Measurements from ENCODE around the gene GRM2. TPM values are rescaled to one million over a fixed set of nuclear protein-coding genes. Genes with fewer than 3 reads are reported as not detected.

GRM2 gene
- total RNA-seq = under 0.01 TPM in 2 replicates

DNA sequence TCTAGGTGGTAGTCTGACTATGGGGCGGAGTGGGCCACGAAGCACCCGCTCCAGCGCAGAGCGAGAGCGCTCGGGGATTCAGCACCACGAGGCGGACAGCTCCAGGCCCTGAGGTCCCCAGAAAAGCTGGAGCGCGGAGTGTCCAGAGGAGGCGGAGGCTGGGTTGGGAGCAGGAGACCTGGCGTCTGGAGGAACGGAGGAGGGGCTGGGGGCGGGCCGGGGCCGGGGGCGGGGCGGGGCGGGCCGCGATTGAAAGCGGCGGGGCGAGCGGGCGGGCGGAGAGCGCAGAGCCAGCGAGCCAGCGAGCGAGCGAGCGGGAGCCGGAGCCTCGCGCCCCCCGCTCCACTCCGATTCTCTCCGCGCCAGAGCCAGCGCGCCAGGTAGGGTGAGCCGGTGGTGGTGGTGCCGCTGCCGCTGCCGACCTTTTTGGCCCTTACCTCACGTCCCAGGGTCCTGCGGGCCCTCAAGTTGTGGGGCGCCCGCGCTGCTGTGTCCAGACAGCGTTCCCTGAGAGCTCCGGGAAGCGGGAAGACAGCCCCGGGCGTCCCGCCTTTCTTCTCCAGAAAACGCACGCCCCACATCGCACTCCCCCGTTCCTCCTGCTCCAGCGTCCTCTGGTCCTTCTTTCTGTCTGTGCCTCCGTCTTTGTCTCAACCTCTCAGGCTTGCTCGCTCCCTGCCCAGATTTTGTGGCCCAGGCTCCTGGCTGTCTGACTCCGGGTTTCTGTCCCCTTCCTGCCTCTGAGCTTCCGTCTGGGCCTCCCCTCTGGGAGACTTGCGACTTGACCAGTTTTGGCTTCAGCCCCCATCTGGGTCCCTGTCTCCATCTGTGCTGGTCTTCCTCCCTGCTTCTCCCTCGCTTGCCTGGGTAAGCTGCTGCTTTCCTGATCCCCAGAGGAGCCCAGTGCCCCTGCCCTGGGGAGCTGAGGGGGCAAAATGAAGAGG, at the start of gene GRM2:
Gene GRM2, plus strand, starts transcription at position 281 of the 944 bp plus-strand sequence. CDS start 1,916 bp downstream, outside the sequence.

DNA sequence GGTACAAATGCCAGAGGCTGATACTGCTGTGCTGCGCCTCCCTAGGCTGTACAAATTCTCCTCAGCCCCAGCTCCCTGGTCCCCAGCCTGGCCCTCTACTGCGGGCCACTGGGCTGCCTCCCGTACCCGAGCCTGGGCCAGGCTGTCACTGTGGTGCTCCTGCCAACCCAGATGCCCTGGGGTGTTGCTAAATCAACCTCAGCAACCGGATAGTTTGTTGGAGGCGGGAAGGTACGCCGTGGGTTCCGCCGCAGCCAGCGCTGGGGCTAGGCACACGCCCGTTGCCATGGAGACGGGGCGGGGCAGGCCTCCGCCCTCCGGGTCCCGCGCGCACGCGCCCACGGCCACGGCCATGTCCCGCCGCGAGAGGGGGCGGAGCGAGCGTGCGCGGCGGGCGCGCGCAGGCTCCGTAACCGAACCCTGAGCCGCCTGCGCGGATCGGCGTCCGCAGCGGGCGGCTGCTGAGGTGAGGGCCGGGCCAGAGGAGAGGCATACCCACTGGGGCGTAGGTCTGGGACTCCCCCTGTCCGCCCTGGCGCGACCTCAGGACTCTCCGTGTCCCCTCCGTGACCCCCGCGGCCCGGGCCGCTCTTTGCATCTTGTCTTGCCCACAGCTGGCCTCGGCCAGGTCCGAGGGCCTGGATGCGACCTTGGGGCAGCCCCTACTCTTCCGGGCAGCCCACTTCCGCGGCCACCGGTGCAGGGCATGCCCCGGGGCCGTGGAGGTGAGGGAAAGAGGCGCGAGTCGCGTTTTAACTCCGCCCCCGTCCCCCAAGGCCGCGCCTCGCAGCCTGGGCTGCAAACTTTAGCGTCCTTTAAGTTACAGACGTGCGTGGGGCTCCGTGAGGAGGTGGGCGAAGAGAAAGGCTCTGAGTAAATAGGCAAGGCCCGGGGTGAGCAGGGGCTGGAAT, 35.8 kb upstream of the GRM2 start, which contains the start of gene TEX264:
Gene TEX264, plus strand, starts transcription at position 430 of the 911 bp plus-strand sequence. CDS start 3,053 bp downstream, outside the sequence.

Other genes starting within 250 kb of the GRM2 start
- gene DCAF1, start 207.1 kb upstream of the GRM2 start, total RNA-seq = 13.2 and 20.5 TPM in 2 replicates
- gene RAD54L2, start 168.3 kb upstream of the GRM2 start, total RNA-seq = 9.0 and 14.8 TPM in 2 replicates
- 35.3 and 57.2 TPM in 2 replicates for gene TEX264, start 35.8 kb upstream of the GRM2 start, total RNA-seq
- not detected in 2 replicates for gene IQCF6, start 72.2 kb downstream of the GRM2 start, total RNA-seq
- not detected in 2 replicates for gene IQCF2, start 154.5 kb downstream of the GRM2 start, total RNA-seq
- not detected in 2 replicates for gene IQCF5, start 168.5 kb downstream of the GRM2 start, total RNA-seq
- gene IQCF1, start 196.3 kb downstream of the GRM2 start, total RNA-seq = not detected in 2 replicates
- gene RRP9, start 234.8 kb downstream of the GRM2 start, total RNA-seq = 24.0 and 65.4 TPM in 2 replicates
- gene PARP3, start 235.3 kb downstream of the GRM2 start, total RNA-seq = 22.8 and 24.9 TPM in 2 replicates
- gene GPR62, start 248.3 kb downstream of the GRM2 start, total RNA-seq = under 0.01 TPM in 1 of 2 replicates, not detected in the other

Measured in regular cardiac myocyte (primary cell).